Smooth muscle cell (in vitro differentiated cells): ENCODE measurements around the gene PIK3IP1. TPM values are rescaled to one million over a fixed set of nuclear protein-coding genes. Genes with fewer than 3 reads are reported as not detected.

Source experiments
- DNase-seq: peaks from one replicate; lab custom pipeline; 2025; ENCODE audit not compliant: unreplicated experiment; lab: John Stamatoyannopoulos, UW
- H2AFZ ChIP-seq: fragments of 200-600 bp; sonication (generic); 2 replicates; pipeline ENCODE4 v1.6.0; 2016; ENCODE audit warnings: antibody characterized with exemption, low read depth, mild to moderate bottlenecking
- H3F3A ChIP-seq: fragments of 200-600 bp; sonication (generic); 2 replicates; pipeline ENCODE4 v1.6.0; 2017; ENCODE audit warnings: antibody characterized with exemption, low read depth
- H3K27ac ChIP-seq: fragments of 200-600 bp; sonication (generic); 2 replicates; pipeline ENCODE4 v1.5.1; 2016; ENCODE audit warnings: low read depth, mild to moderate bottlenecking
- H3K27me3 ChIP-seq: fragments of 200-600 bp; sonication (generic); 2 replicates; pipeline ENCODE4 v1.6.1; 2016; ENCODE audit warnings: low read depth, mild to moderate bottlenecking
- H3K36me3 ChIP-seq: fragments of 200-600 bp; sonication (generic); 2 replicates; pipeline ENCODE4 v1.5.1; 2016; ENCODE audit warnings: low read depth
- H3K4me1 ChIP-seq: fragments of 200-600 bp; sonication (generic); 2 replicates; pipeline ENCODE4 v1.5.1; 2016; ENCODE audit warnings: low read depth
- H3K4me2 ChIP-seq: fragments of 200-600 bp; sonication (generic); 2 replicates; pipeline ENCODE4 v1.6.0; 2016; ENCODE audit warnings: mild to moderate bottlenecking
- H3K4me3 ChIP-seq: fragments of 200-600 bp; sonication (generic); 2 replicates; pipeline ENCODE4 v1.5.1; 2016; ENCODE audit warnings: mild to moderate bottlenecking
- H3K79me2 ChIP-seq: fragments of 200-600 bp; sonication (generic); 2 replicates; pipeline ENCODE4 v1.6.0; 2016; ENCODE audit warnings: low read depth, mild to moderate bottlenecking
- H3K9ac ChIP-seq: fragments of 200-600 bp; sonication (generic); 2 replicates; pipeline ENCODE4 v1.6.0; 2016; ENCODE audit warnings: low read depth
- H3K9me3 ChIP-seq: fragments of 200-600 bp; sonication (generic); replicated peaks from 2 replicates; pipeline ENCODE4 v1.5.1; 2016; ENCODE audit warnings: low read depth
- H4K20me1 ChIP-seq: fragments of 200-600 bp; sonication (generic); 2 replicates; pipeline ENCODE4 v1.6.0; 2016; ENCODE audit warnings: low read depth
- WGBS: methylation state at CpG from one replicate; pipeline ENCODE4 v1.1.7; 2016; ENCODE audit warnings: low lambda C conversion rate; 5-methylcytosine and 5-hydroxymethylcytosine counted together
- polyA plus RNA-seq: library from polyadenylated mRNA; unstranded; fragments of >200 nt; fragmentation: Nextera tagmentation; extraction: Ambion mirVana; gene quantifications from 2 replicates; pipeline ENCODE4 v1.2.1, GENCODE V29; 2016
- total RNA-seq: library from RNA; depleted of rRNA; stranded (reverse); fragments of >200 nt; gene quantifications from 2 replicates; pipeline ENCODE4 v1.2.3, GENCODE V29; 2014
- TF ChIP-seq, protein P1 (sequence below): fragments of 200-600 bp; sonication (generic); IDR thresholded peaks from 2 replicates; pipeline ENCODE4 v1.5.1; 2017; ENCODE audit warnings: borderline replicate concordance, mild to moderate bottlenecking, antibody characterized with exemption; ENCODE audit not compliant: insufficient read depth, poor library complexity, severe bottlenecking

Gene PIK3IP1
- total and polyA plus RNA-seq, 2 experiments from 2014 or later: 16.9 to 20.2 TPM

GRCh38 chr22:31248965-31249958, 43.0 kb downstream of the PIK3IP1 start:
- Histone ChIP-seq H3K4me1 (peaks cover 36% of the 10 kb centered on the region), H3K9ac (peak overlapping the region; percentile 73), H3K9me3 (no peaks in the 10 kb centered on the region), H3K27me3 (no peaks in the 10 kb centered on the region), H3K27ac (peak overlapping the region; percentile 92), H3K4me3 (peak overlapping the region; percentile 60), H3K36me3 (no peaks in the 10 kb centered on the region), H3K79me2 (peaks cover 57% of the 10 kb centered on the region), H2AFZ (no peak overlapping the region), H3K4me2 (peak overlapping the region; percentile 93), H4K20me1 (peaks cover 45% of the 10 kb centered on the region), H3F3A (peaks cover 20% of the 10 kb centered on the region)
- no peak for DNase-seq
- WGBS: 26% methylated on average over 9 of the region's 9 CpGs
- TF ChIP-seq, protein P1, sequence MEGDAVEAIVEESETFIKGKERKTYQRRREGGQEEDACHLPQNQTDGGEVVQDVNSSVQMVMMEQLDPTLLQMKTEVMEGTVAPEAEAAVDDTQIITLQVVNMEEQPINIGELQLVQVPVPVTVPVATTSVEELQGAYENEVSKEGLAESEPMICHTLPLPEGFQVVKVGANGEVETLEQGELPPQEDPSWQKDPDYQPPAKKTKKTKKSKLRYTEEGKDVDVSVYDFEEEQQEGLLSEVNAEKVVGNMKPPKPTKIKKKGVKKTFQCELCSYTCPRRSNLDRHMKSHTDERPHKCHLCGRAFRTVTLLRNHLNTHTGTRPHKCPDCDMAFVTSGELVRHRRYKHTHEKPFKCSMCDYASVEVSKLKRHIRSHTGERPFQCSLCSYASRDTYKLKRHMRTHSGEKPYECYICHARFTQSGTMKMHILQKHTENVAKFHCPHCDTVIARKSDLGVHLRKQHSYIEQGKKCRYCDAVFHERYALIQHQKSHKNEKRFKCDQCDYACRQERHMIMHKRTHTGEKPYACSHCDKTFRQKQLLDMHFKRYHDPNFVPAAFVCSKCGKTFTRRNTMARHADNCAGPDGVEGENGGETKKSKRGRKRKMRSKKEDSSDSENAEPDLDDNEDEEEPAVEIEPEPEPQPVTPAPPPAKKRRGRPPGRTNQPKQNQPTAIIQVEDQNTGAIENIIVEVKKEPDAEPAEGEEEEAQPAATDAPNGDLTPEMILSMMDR: no peak

DNA sequence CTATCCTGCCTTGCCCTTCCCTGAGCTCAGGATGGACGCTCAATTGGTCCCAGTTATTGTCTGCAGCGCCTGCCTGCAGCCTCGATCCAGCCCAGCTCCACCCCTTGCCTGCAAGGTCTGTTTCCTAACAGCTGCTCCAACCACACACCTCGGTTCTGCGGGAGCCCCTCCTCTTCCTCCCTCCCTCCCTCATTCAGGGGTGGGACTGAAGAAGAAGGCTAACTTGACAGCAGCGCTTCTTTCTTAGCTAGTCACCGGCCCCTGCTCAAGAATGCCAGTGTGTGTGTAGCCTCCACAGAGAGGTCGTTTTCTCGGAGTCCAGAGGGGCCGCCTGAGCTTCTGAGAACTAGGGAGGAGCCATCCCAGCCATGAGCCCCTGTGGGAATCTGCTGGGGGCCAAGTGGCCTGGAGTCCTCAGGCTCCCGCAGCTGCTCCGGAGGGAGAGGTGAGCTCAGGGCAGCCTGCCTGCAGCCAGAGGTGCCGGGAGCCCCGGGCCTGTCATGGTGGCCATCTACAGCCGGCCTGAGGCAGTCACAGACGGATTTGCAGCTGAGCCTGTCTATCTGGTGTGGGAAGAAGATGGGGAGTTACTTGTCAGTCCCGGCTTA, 44.0 kb downstream of the PIK3IP1 start:
- Histone ChIP-seq H3K27me3 (no peaks in the 10 kb centered on the region), H3K27ac (peak overlapping the region; percentile 92), H3K36me3 (no peaks in the 10 kb centered on the region), H3K4me3 (peak overlapping the region; percentile 60), H3K4me1 (peaks cover 45% of the 10 kb centered on the region), H3K9me3 (no peaks in the 10 kb centered on the region), H3K79me2 (peaks cover 47% of the 10 kb centered on the region), H4K20me1 (peaks cover 35% of the 10 kb centered on the region), H3F3A (peaks cover 27% of the 10 kb centered on the region), H3K9ac (peak overlapping the region; percentile 73), H2AFZ (no peak overlapping the region), H3K4me2 (peak overlapping the region; percentile 93)
- 9% methylated on average over 17 of the region's 17 CpGs for WGBS
- TF ChIP-seq, protein P1: no peak
- peak; percentile 46 for DNase-seq

- no peaks in the 10 kb centered on the region for H3K36me3 ChIP-seq
- H4K20me1 ChIP-seq: peaks cover 30% of the 10 kb centered on the region
- H3K79me2 ChIP-seq: peaks cover 42% of the 10 kb centered on the region
- TF ChIP-seq, protein P1: no peak
- H3F3A ChIP-seq: peaks cover 32% of the 10 kb centered on the region
- H3K27ac ChIP-seq: peak overlapping the region; percentile 92
- H3K27me3 ChIP-seq: no peaks in the 10 kb centered on the region
- no peak for DNase-seq
- H3K4me2 ChIP-seq: peak overlapping the region; percentile 93
- H3K9ac ChIP-seq: no peak overlapping the region
- H3K9me3 ChIP-seq: no peaks in the 10 kb centered on the region
- 78% methylated on average over 1 of the region's 1 CpG for WGBS
- H3K4me3 ChIP-seq: peak overlapping the region; percentile 60
- H3K4me1 ChIP-seq: peaks cover 46% of the 10 kb centered on the region
- no peak overlapping the region for H2AFZ ChIP-seq
Measured at GRCh38 chr22:31247726-31248125, 44.6 kb downstream of the PIK3IP1 start.
